CD1c-positive myeloid dendritic cell (primary cell): ENCODE results near the gene PAFAH1B1.

ENCODE experiments used
- DNase-seq: peaks from one replicate; pipeline ENCODE4 v3.0.0-alpha.2; 2016; ENCODE audit errors: extremely low spot score

PAFAH1B1 gene

GRCh38 chr17:2719861-2720260 lies 126.4 kb downstream of the PAFAH1B1 start:
- DNase-seq = no peak

GRCh38 chr17:2721603-2722002 lies 128.1 kb downstream of the PAFAH1B1 start:
- no peak for DNase-seq

GRCh38 chr17:2722611-2723010 lies 129.2 kb downstream of the PAFAH1B1 start:
- DNase-seq = no peak

GRCh38 chr17:2723505-2723996 lies 130.1 kb downstream of the PAFAH1B1 start:
- no peak for DNase-seq

GRCh38 chr17:2723997-2724783 lies 130.7 kb downstream of the PAFAH1B1 start:
- DNase-seq = no peak

- peak; percentile 59 for DNase-seq
Measured at GRCh38 chr17:2724784-2725164, 131.3 kb downstream of the PAFAH1B1 start.

- DNase-seq = no peak
Measured at GRCh38 chr17:2730764-2731353, 137.4 kb downstream of the PAFAH1B1 start.

GRCh38 chr17:2731807-2732206 lies 138.4 kb downstream of the PAFAH1B1 start:
- DNase-seq = no peak

- DNase-seq = no peak
Measured at GRCh38 chr17:2734939-2735338, 141.5 kb downstream of the PAFAH1B1 start.
